Lower leg skin (tissue), 3 donors: Measurements from ENCODE around the gene CENPO.

Experiments used
- CTCF ChIP-seq, 3 donors: fragments of 450-650 bp; IDR thresholded peaks; one replicate each; pipeline ENCODE4 v1.5.1; 2016; ENCODE audit warnings: antibody characterized with exemption in 3 of 3, mild to moderate bottlenecking in 3 of 3, moderate library complexity in 2 of 3
- POLR2A ChIP-seq, 2 donors: fragments of 450-650 bp; IDR thresholded peaks; one replicate each; pipeline ENCODE4 v1.6.1; 2016 to 2017; ENCODE audit warnings: antibody characterized with exemption in 2 of 2, mild to moderate bottlenecking in 1 of 2, moderate library complexity in 1 of 2

- TF ChIP-seq CTCF (IDR thresholded peaks at IDR 0.05): no peak
- no peak for TF ChIP-seq POLR2A (IDR thresholded peaks at IDR 0.05)
These were observed 23.2 kb downstream of the CENPO start for GRCh38 chr2:24816404-24816803.
